OCI-M2 (cell line): ENCODE results near the gene KIF11.
"Not testable (repeated sequence)": the region's sequence is repeated elsewhere in the genome, so short reads cannot be mapped to it uniquely, and the experiment has no call there.

Experiments used
- DNase-seq: peaks from one replicate; lab custom pipeline; 2025; ENCODE audit not compliant: unreplicated experiment; lab: John Stamatoyannopoulos, UW

Gene KIF11

GRCh38 chr10:92592761-92593618, at the start of gene KIF11:
TSS of gene KIF11 (plus strand) at chr10:92593130. CDS start at chr10:92593376, 246 bp downstream.
- DNase-seq = peak; percentile 84

GRCh38 chr10:92544296-92544695, 48.6 kb upstream of the KIF11 start:
- peak; percentile 23 for DNase-seq

GRCh38 chr10:92545556-92545955, 47.4 kb upstream of the KIF11 start:
- DNase-seq = no peak

- DNase-seq = no peak
Observed at GRCh38 chr10:92547676-92548075, 45.3 kb upstream of the KIF11 start.

- DNase-seq = no peak
Observed at GRCh38 chr10:92550924-92551323, 42.0 kb upstream of the KIF11 start.

- DNase-seq = no peak
Observed at GRCh38 chr10:92552310-92552709, 40.6 kb upstream of the KIF11 start.

GRCh38 chr10:92553959-92554358, 39.0 kb upstream of the KIF11 start:
- no peak for DNase-seq

GRCh38 chr10:92559046-92559445, 33.9 kb upstream of the KIF11 start:
- no peak for DNase-seq

GRCh38 chr10:92562424-92562823, 30.5 kb upstream of the KIF11 start:
- DNase-seq = no peak

- DNase-seq = no peak
Observed at GRCh38 chr10:92567952-92568600, 24.9 kb upstream of the KIF11 start.

- no peak for DNase-seq
Observed at GRCh38 chr10:92569071-92569470, 23.9 kb upstream of the KIF11 start.

GRCh38 chr10:92569663-92570062, 23.3 kb upstream of the KIF11 start:
- DNase-seq = not testable (repeated sequence)

GRCh38 chr10:92571649-92572048, 21.3 kb upstream of the KIF11 start:
- DNase-seq = no peak

GRCh38 chr10:92572362-92573090, 20.4 kb upstream of the KIF11 start:
- DNase-seq = no peak

- no peak for DNase-seq
Observed at GRCh38 chr10:92573091-92573797, 19.7 kb upstream of the KIF11 start.

- no peak for DNase-seq
Observed at GRCh38 chr10:92573798-92574547, 19.0 kb upstream of the KIF11 start, which contains the start of gene IDE. TSS of gene IDE (minus strand) at chr10:92574093. CDS start at chr10:92574019, 74 bp downstream.

- no peak for DNase-seq
Observed at GRCh38 chr10:92574548-92575261, 18.2 kb upstream of the KIF11 start.

GRCh38 chr10:92575961-92576360, 17.0 kb upstream of the KIF11 start:
- no peak for DNase-seq

GRCh38 chr10:92582347-92582746, 10.6 kb upstream of the KIF11 start:
- not testable (repeated sequence) for DNase-seq
